Measurements from ENCODE around the gene AGRN.
A peak's percentile ranks its signal among the peaks of the same experiment; 100 is the strongest.
"Not testable (repeated sequence)": the region's sequence is repeated elsewhere in the genome, so short reads cannot be mapped to it uniquely, and the experiment has no call there.

The AGRN gene

GRCh38 chr1:1051127-1051810 is 31.3 kb downstream of the AGRN start:
- DNase-seq (ENCODE audit: low read depth, low spot score): no peak

- no peak for DNase-seq (ENCODE audit: low read depth, low spot score)
Observed at GRCh38 chr1:1052003-1052840, 32.3 kb downstream of the AGRN start.

- no peak for DNase-seq (ENCODE audit: low read depth, low spot score)
Observed at GRCh38 chr1:1053022-1053421, 33.1 kb downstream of the AGRN start.

GRCh38 chr1:1053682-1054081 is 33.8 kb downstream of the AGRN start:
- DNase-seq (ENCODE audit: low read depth, low spot score): no peak

GRCh38 chr1:1054099-1054700 is 34.3 kb downstream of the AGRN start:
- DNase-seq (ENCODE audit: low read depth, low spot score): no peak

GRCh38 chr1:1054971-1055370 is 35.1 kb downstream of the AGRN start:
- no peak for DNase-seq (ENCODE audit: low read depth, low spot score)

- DNase-seq (ENCODE audit: low read depth, low spot score): no peak
Observed at GRCh38 chr1:1055841-1056736, 36.2 kb downstream of the AGRN start.

GRCh38 chr1:1057769-1058087 is 37.8 kb downstream of the AGRN start:
- not testable (repeated sequence) for DNase-seq (ENCODE audit: low read depth, low spot score)

- no peak for DNase-seq (ENCODE audit: low read depth, low spot score)
Observed at GRCh38 chr1:1058088-1058905, 38.4 kb downstream of the AGRN start.

GRCh38 chr1:1058921-1059493 is 39.1 kb downstream of the AGRN start:
- DNase-seq (ENCODE audit: low read depth, low spot score): no peak

- no peak for DNase-seq (ENCODE audit: low read depth, low spot score)
Observed at GRCh38 chr1:1059494-1060280, 39.8 kb downstream of the AGRN start.

GRCh38 chr1:1060281-1061000 is 40.5 kb downstream of the AGRN start:
- no peak for DNase-seq (ENCODE audit: low read depth, low spot score)

- DNase-seq (ENCODE audit: low read depth, low spot score): no peak
Observed at GRCh38 chr1:1061682-1062345, 41.9 kb downstream of the AGRN start.

- DNase-seq (ENCODE audit: low read depth, low spot score): no peak
Observed at GRCh38 chr1:1062348-1063163, 42.6 kb downstream of the AGRN start.

- DNase-seq (ENCODE audit: low read depth, low spot score): no peak
Observed at GRCh38 chr1:1063261-1063944, 43.5 kb downstream of the AGRN start.

- peak; percentile 61 for DNase-seq (ENCODE audit: low read depth, low spot score)
Observed at GRCh38 chr1:1063945-1064831, 44.3 kb downstream of the AGRN start.

Data from smooth muscle cell of the brain vasculature (primary cell).